IMR-90 (cell line): ENCODE results near the gene NQO2. TPM values are rescaled to one million over a fixed set of nuclear protein-coding genes. Genes with fewer than 3 reads are reported as not detected.
A peak's percentile ranks its signal among the peaks of the same experiment; 100 is the strongest.

Source experiments
- ATAC-seq: fragments of 200-7000 bp; cut with Tn5 transposase; 2 replicates; pipeline ENCODE4 v1.9.1; 2020; ENCODE audit warnings: low read depth, mild to moderate bottlenecking, moderate library complexity
- BruUV-seq: library from RNA; stranded (reverse); fragments of 400-500 nt; replicated peaks from 2 replicates; lab custom pipeline; 2021; lab: Mats Ljungman, UMichigan
- CTCF ChIA-PET: fragments of 300-600 bp; formaldehyde crosslinking; extraction: SDS; loops from one replicate; lab custom pipeline; 2021; ENCODE audit warnings: antibody characterized with exemption; lab: Yijun Ruan, JAX
- POLR2A ChIA-PET: fragments of 300-600 bp; sonication (Branson Sonifier 250); formaldehyde crosslinking; loops from one replicate; lab custom pipeline; 2022; ENCODE audit warnings: antibody characterized with exemption; ENCODE audit not compliant: unreplicated experiment; lab: Charles Lee
- DNase-seq: peaks from one replicate; pipeline ENCODE4 v3.0.0; 2013
- H2AFZ ChIP-seq: replicated peaks from 2 replicates; pipeline ENCODE3; 2013; ENCODE audit warnings: low read length, mild to moderate bottlenecking; ENCODE audit not compliant: poor library complexity
- H2AK5ac ChIP-seq: 2 replicates; pipeline ENCODE4 v1.6.1; 2013; ENCODE audit warnings: low read depth, low read length, inconsistent platforms
- H2AK9ac ChIP-seq: replicated peaks from 2 replicates; pipeline ENCODE3; 2013; ENCODE audit warnings: mild to moderate bottlenecking, low read depth, low read length, moderate library complexity; ENCODE audit not compliant: poor library complexity
- H2BK120ac ChIP-seq: 2 replicates; pipeline ENCODE4 v1.6.1; 2013; ENCODE audit warnings: low read depth, low read length, inconsistent platforms
- H2BK15ac ChIP-seq: 3 replicates; pipeline ENCODE4 v1.6.1; 2013; ENCODE audit warnings: low read depth, low read length, inconsistent platforms
- H2BK20ac ChIP-seq: 2 replicates; pipeline ENCODE4 v1.6.1; 2013; ENCODE audit warnings: low read depth, mild to moderate bottlenecking, inconsistent platforms, low read length, moderate library complexity
- H2BK5ac ChIP-seq: 2 replicates; pipeline ENCODE4 v1.6.1; 2013; ENCODE audit warnings: mild to moderate bottlenecking, low read depth, low read length, inconsistent platforms; ENCODE audit not compliant: poor library complexity, severe bottlenecking
- H3K14ac ChIP-seq: replicated peaks from 2 replicates; pipeline ENCODE4 v1.6.1; 2013; ENCODE audit warnings: low read depth, low read length, inconsistent platforms
- H3K18ac ChIP-seq: 2 replicates; pipeline ENCODE4 v1.6.1; 2013; ENCODE audit warnings: low read depth, low read length, control low read depth
- H3K23ac ChIP-seq: 2 replicates; pipeline ENCODE4 v1.6.1; 2013; ENCODE audit warnings: low read depth, low read length, inconsistent platforms
- H3K27ac ChIP-seq: 2 replicates; pipeline ENCODE4 v1.5.1; 2013; ENCODE audit warnings: mild to moderate bottlenecking, control low read depth, low read length; ENCODE audit not compliant: insufficient read depth
- H3K27me3 ChIP-seq: 2 replicates; pipeline ENCODE4 v1.6.1; 2013; ENCODE audit warnings: low read length; ENCODE audit not compliant: control insufficient read depth, insufficient read depth
- H3K36me3 ChIP-seq: 2 replicates; pipeline ENCODE4 v1.6.1; 2013; ENCODE audit warnings: low read length, mixed read lengths; ENCODE audit not compliant: control insufficient read depth, insufficient read depth
- H3K4ac ChIP-seq: 2 replicates; pipeline ENCODE4 v1.6.1; 2013; ENCODE audit warnings: low read depth, low read length, inconsistent platforms
- H3K4me1 ChIP-seq: 2 replicates; pipeline ENCODE4 v1.6.1; 2013; ENCODE audit warnings: low read length, mixed read lengths; ENCODE audit not compliant: control insufficient read depth, insufficient read depth
- H3K4me2 ChIP-seq: 2 replicates; pipeline ENCODE4 v1.6.1; 2013; ENCODE audit warnings: low read depth, mild to moderate bottlenecking, control low read depth, low read length, moderate library complexity
- H3K4me3 ChIP-seq: 2 replicates; pipeline ENCODE4 v1.5.1; 2013; ENCODE audit warnings: low read depth, mild to moderate bottlenecking, control low read depth, low read length, moderate library complexity; ENCODE audit not compliant: insufficient read depth
- H3K56ac ChIP-seq: 2 replicates; pipeline ENCODE4 v1.6.1; 2013; ENCODE audit warnings: low read length, inconsistent platforms; ENCODE audit not compliant: insufficient read depth; ENCODE audit errors: extremely low read depth
- H3K79me1 ChIP-seq, 2 experiments: 2 replicates each; pipeline ENCODE4 v1.6.1; 2013; ENCODE audit warnings: low read length in 2 of 2, inconsistent platforms in 1 of 2, low read depth in 1 of 2
- H3K9ac ChIP-seq: 2 replicates; pipeline ENCODE4 v1.6.1; 2013; ENCODE audit warnings: low read depth, low read length, control low read depth
- H3K9me1 ChIP-seq: 2 replicates; pipeline ENCODE4 v1.6.1; 2013; ENCODE audit warnings: low read length, inconsistent platforms; ENCODE audit not compliant: insufficient read depth
- H3K9me3 ChIP-seq: 2 replicates; pipeline ENCODE4 v1.6.1; 2013; ENCODE audit warnings: low read length; ENCODE audit not compliant: control insufficient read depth, insufficient read depth
- H4K20me1 ChIP-seq: 2 replicates; pipeline ENCODE4 v1.6.1; 2013; ENCODE audit warnings: low read length, inconsistent platforms; ENCODE audit not compliant: insufficient read depth
- H4K5ac ChIP-seq: 2 replicates; pipeline ENCODE4 v1.6.1; 2013; ENCODE audit warnings: mild to moderate bottlenecking, low read depth, low read length, control low read depth
- H4K8ac ChIP-seq, 2 experiments: 2 replicates each; pipeline ENCODE4 v1.6.1; 2013; ENCODE audit warnings: low read depth in 2 of 2, low read length in 2 of 2, control low read depth in 1 of 2, inconsistent platforms in 1 of 2
- H4K91ac ChIP-seq: 2 replicates; pipeline ENCODE4 v1.6.1; 2013; ENCODE audit warnings: low read depth, low read length, inconsistent platforms; ENCODE audit not compliant: insufficient read depth
- BHLHE40 ChIP-seq: fragments of 150-350 bp; IDR thresholded peaks from 2 replicates; pipeline ENCODE4 v1.6.1; 2016; ENCODE audit warnings: mild to moderate bottlenecking, low read depth, low read length
- CEBPB ChIP-seq: IDR thresholded peaks from 2 replicates; pipeline ENCODE4 v1.6.1; 2012; ENCODE audit warnings: low read depth, low read length, improper control_type of control experiment
- CHD1 ChIP-seq: IDR thresholded peaks from 2 replicates; pipeline ENCODE4 v1.6.1; 2012; ENCODE audit warnings: low read depth, low read length, improper control_type of control experiment
- NFE2L2 ChIP-seq: fragments of 150-350 bp; IDR thresholded peaks from 2 replicates; pipeline ENCODE4 v1.6.1; 2016; ENCODE audit warnings: low read depth, mild to moderate bottlenecking, low read length
- RAD21 ChIP-seq: IDR thresholded peaks from 2 replicates; pipeline ENCODE4 v1.6.1; 2012; ENCODE audit warnings: low read length, improper control_type of control experiment
- WGBS, 2 experiments: methylation state at CpG; one replicate each; pipeline versions ENCODE4 v1.1.5 to v1.1.7; 2013; ENCODE audit warnings: missing lambda C conversion rate in 2 of 2; ENCODE audit not compliant: insufficient read length in 1 of 2; ENCODE audit errors: extremely low coverage in 2 of 2; 5-methylcytosine and 5-hydroxymethylcytosine counted together
- dilution Hi-C: fragments of 300-500 bp; cut with HindIII; formaldehyde crosslinking; loops from one replicate; pipeline ENCODE4 v1.14.3; 2018; ENCODE audit warnings: low sequenced_read_pairs; ENCODE audit not compliant: unreplicated experiment
- in situ Hi-C: fragments of 300-500 bp; cut with MboI; formaldehyde crosslinking; loops from 3 replicates; pipeline ENCODE4 v1.14.3; 2019; ENCODE audit warnings: low sequenced_read_pairs, inconsistent platforms, mixed read lengths
- intact Hi-C: fragments of 100-400 bp; cut with micrococcal nuclease; formaldehyde crosslinking; loops from 2 replicates; pipeline ENCODE4 v1.10.0; 2022
- polyA plus RNA-seq, 3 experiments: library from polyadenylated mRNA; depleted of rRNA; stranded (reverse); fragments of >200 nt; gene quantifications; 2 replicates each; pipeline ENCODE4 v1.2.3, GENCODE V29; 2012; ENCODE audit warnings: low replicate concordance in 1 of 3
- total RNA-seq: library from RNA; depleted of rRNA; stranded (reverse); fragments of >200 nt; gene quantifications from 2 replicates; pipeline ENCODE4 v1.2.3, GENCODE V29; 2012

The NQO2 gene
- total and polyA plus RNA-seq, 2 of the 4 experiments (the other 2 are of a cell fraction): 42.5 to 72.1 TPM

DNA sequence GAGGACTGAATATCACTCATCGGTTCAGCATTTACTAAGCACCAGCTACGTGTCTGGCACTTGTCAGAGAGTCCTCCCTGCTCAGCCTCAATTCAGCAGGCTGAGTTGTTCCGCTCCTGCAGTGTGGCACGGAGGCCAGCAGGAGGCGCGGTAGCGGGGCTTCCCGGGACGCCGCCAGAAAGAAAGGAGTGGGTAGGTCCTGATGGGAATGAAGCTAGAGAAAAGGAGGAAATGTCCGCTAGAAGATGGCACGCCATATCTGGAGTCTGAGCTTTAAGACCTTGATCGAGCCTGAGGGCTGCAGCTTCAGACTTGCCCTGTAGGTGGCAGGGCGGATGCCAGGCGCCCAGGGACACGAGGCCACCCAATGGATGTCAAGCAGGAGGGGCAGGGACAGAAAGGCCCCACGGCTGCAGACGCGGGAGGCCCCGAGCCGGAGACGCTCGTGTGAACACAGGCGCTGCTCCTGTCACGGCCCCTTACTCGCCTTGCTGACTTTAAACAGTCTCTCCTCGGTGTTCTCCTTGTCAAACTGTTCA, 47.1 kb upstream of the NQO2 start (continued):
- TF ChIP-seq CHD1 (no peak), CEBPB (no peak)

DNA sequence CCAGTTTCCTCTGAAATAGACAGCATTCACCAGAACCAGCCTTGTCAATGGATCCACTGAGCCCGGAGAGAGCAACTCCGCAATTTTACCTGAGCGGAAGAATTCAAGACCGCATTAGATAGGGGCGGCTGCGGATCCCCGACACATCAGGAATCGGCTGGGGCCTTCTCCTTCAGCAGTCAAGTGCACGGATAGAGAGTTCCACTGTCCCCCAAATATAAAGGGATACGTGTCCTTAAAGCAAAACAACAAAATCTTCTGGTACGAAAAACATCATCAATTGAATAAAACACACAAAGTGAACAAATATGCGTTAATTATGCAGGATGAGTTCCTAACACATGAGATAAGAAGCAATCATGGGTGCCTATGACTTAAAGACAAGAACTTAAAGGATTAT, 46.6 kb upstream of the NQO2 start:
- no peaks in the 10 kb centered on the region for H4K20me1 ChIP-seq
- no peak overlapping the region for H3K9ac ChIP-seq
- H3K23ac ChIP-seq: no peak overlapping the region; the same call in 1 of the 2 replicates
- H2BK5ac ChIP-seq: peak overlapping the region; percentile 48
- peak overlapping the region; percentile 32 to 71; a peak in 2 of 4 replicates for H4K8ac ChIP-seq
- peak overlapping the region; percentile 18 for H2AK9ac ChIP-seq
- no peak overlapping the region for H2AK5ac ChIP-seq
- POLR2A ChIA-PET: interaction anchor here (0.7 kb wide), 1 partner anchor 36 kb away, joined by 3 read pairs; no protein-coding TSS in a partner anchor
- no peaks in the 10 kb centered on the region for H3K9me3 ChIP-seq
- BruUV-seq: no TSS peak
- no peak overlapping the region for H2BK15ac ChIP-seq
- TF ChIP-seq BHLHE40 (no peak), NFE2L2 (no peak), RAD21 (no peak)
- H4K91ac ChIP-seq: peak overlapping the region; percentile 54; the same call in 1 of the 2 replicates
- in situ Hi-C loops (no loop called here), dilution Hi-C loops (no loop called here), intact Hi-C loops (loop anchor here (2.0 kb wide), 1 partner anchor 18 kb away; the partner anchor contains the start of gene SERPINB6)
- H4K5ac ChIP-seq: no peak overlapping the region; the same call in 1 of the 2 replicates
- peaks cover 3% of the 10 kb centered on the region; the same call in 1 of the 2 replicates for H3K4me1 ChIP-seq
- WGBS, 2 experiments: 79% methylated on average over 7 of the region's 12 CpGs; no CpG with 5 or more reads in 1 of the 2 experiments
- no peaks in the 10 kb centered on the region for H3K27me3 ChIP-seq
- no peak overlapping the region for H3K18ac ChIP-seq
- no peak overlapping the region for H3K14ac ChIP-seq
- no peak overlapping the region for H3K4me3 ChIP-seq
- peaks cover 28 to 52% of the 10 kb centered on the region in 2 experiments for H3K79me1 ChIP-seq
- H3K27ac ChIP-seq: peak overlapping the region; percentile 25
- 0 out of 2 replicates have a peak, but pooled peaks cover 2% of the 10 kb centered on the region for H3K9me1 ChIP-seq
- CTCF ChIA-PET: interaction anchor here (0.9 to 1.8 kb wide), 20 partner anchors 9 to 371 kb away, joined by 3 to 37 read pairs (median 4); no protein-coding TSS in a partner anchor
- ATAC-seq (no peak), DNase-seq (no peak)
- no peak overlapping the region for H3K4me2 ChIP-seq
- no peak overlapping the region for H3K56ac ChIP-seq
- peak overlapping the region; percentile 77 for H2AFZ ChIP-seq
- peak overlapping the region; percentile 73 for H3K4ac ChIP-seq
- peaks cover 36% of the 10 kb centered on the region for H3K36me3 ChIP-seq
- H2BK20ac ChIP-seq: no peak overlapping the region
- H2BK120ac ChIP-seq: no peak overlapping the region; the same call in 1 of the 2 replicates
